HG03135 (cell line): ENCODE results near the gene EHMT1.
"Not testable (repeated sequence)": the region's sequence is repeated elsewhere in the genome, so short reads cannot be mapped to it uniquely, and the experiment has no call there.

Experiments used
- ATAC-seq: cut with Tn5 transposase; IDR thresholded peaks from one replicate; pipeline ENCODE4 v1.9.1; 2021; ENCODE audit warnings: mild to moderate bottlenecking, moderate library complexity; ENCODE audit not compliant: unreplicated experiment

The EHMT1 gene

DNA sequence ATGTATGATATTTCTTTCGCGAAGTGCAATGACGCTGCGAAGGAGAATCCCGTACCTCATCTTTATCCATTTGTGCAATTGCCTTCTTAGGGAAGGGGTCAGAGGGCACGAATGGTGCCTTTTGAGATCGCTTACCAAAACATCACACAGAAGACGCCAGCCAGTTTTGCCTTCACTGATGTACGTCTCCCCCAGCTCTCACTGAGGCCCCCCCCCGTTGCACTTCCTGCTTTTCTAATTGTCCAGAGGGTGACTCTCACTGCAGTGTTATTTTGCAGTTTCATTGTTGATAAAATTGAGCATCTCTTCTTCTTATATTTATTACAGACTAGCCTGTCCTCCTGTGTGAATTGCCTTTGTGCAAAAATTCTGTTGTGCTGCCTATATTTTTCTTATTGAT, 219.8 kb downstream of the EHMT1 start:
- no peak for ATAC-seq

DNA sequence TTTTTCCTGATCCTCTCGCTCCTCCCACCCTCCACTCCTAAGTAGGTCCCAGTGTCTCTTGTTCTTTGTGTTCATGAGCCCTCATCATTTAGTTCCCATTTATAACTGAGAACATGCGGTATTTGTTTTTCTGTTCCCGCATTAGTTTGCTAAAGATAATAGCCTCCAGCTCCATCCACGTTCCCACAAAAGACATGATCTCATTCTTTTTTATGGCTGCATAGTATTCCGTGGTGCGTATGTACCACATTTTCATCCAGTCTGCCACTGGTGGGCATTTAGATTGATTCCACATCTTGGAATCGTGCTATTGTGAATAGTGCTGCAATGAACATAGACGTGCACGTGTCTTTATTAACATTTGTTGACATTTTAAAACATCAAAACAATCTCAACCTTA, 224.6 kb downstream of the EHMT1 start:
- ATAC-seq = no peak

DNA sequence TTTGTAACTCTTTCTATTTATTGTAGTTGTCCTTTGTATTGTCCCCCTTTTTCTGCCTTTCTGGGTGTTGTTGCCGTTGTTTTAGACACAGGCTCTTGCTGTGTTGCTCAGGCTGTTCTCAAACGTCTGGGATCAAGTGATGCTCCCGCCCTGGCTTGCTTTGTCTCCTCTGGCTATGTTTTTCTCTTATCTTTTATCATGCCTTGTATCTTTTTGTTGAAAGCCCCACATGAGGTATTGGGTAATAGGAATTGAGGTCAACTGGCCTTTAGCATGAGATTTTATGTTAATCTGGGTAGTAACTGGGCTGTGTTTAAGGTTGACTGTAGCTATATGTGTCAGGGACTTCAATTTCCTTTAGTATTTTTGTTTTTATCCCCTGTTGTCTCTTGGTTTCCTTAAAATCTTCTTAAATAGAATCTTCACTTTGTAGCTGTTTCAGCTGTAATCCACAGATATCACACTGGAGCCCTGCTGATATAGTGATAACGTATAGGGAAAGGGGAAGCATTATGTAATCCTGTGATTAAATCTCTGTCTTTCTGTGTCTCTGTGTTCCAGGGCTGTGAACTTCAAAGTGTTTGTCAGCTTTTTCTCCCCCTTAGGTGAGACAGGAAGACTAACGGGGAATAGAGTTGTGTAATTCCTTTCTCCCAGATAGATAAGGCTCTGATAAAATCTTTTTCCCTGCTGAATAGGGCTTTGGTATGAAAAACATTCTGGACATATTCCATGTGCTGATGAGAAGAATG, 232.9 kb downstream of the EHMT1 start:
- no peak for ATAC-seq

DNA sequence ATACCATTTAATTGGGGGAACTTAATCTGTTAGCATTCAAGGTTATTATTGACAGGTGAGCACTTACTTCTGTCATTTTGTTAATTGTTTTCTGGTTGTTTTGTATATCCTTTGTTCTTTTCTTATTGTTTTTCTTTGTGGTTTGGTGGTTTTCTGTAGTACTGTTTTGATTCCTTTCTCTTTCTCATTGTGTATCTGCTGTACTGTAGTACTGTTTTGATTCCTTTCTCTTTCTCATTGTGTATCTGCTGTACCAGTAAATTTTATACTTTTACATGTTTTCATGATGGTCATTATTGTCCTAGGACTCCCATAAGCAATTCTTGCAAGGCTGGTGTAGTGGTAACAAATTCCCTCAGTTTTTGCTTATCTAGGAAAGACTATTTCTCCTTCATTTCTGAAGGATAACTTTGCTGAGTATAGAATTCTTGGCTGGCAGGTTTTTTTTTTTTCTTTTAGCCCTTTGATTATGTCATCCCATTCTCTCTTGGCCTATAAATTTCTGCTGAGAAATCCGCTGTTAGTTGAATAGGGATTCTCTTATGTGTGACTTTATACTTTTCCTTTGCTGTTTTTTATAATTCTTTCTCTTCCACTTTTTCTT, 234.7 kb downstream of the EHMT1 start:
- ATAC-seq = no peak

DNA sequence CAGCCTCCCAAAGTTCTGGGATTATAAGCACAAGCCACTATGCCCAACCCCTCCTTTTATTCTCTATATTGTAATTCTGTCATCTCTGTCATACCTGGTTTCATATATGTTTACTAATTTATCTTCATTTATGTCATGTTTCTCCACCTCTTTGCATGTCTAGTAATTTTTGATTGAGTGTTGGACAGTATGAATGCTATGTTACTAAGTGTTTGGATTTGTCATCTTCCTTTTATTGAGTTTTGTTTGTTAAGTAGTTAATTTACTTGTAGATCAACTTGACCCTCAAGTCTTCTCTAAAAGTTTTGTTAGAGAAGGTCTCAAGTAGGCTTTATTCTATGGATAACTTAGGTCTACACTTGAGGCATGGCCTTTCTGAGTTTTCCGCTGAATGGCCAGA, 241.6 kb downstream of the EHMT1 start:
- no peak for ATAC-seq

DNA sequence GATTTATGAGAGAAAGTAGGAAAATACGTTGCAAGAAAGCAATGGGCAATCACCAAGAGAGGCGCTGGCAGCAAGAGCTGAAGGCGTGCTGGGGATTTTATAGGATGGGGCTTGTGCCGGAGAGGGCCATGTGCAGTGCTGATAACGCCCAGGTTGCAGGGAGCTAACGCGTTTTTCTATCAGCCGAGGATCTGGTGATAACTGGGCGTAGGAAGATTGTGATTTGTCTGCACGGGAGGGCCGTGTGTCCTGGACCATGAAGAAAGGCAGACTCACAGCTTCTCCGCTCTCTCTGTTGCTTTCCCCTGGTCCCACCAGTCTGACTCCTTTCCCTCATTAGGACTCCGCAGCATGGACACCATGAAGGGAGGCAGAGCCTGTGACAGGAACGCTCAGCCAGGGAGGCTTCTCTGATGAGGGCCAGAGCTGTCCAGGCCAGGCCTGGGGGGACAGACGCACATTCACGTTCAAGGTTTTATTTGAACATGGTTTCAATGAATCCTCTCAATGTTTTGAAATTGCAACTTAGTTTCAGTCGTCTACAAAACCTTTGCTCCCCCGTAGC, 246.9 kb downstream of the EHMT1 start:
- ATAC-seq = no peak

DNA sequence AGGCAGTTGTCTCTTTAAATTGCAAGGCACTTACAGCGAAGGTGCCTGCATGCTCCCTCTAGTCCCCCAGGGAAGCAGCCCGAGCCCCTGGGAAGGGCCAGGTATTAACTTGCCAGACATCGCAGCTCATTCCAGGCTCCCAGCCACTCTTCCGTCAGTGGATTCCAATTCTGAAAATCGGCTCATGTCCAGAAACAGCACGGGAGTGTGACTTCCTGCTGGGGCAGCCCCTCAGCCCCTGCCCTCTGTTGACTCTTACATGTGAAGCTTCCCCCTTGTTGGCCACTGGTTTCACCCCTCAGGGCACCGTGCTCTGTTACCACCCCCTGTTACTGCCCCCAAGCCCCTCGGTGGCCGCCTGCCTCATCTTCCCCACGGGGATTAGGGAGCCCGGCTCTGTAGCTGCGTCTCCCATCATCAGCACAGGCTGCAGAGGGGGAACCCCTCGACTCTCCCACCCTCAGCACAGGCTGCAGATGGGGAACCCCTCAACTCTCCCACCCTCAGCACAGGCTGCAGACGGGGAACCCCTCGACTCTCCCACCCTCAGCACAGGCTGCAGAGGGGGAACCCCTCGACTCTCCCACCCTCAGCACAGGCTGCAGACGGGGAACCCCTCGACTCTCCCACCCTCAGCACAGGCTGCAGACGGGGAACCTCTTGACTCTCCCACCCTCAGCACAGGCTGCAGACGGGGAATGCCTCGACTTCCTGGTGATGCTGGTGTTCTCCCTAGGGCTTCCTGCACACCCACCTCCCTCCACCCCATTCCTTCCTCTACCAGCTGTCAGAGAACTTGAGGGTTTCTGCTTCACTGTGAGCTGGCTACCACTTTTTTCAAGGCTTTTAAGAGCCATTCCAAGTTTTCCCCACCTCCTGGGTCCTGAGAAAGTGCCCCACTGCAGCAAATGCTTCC, 247.7 kb downstream of the EHMT1 start:
- ATAC-seq = no peak

DNA sequence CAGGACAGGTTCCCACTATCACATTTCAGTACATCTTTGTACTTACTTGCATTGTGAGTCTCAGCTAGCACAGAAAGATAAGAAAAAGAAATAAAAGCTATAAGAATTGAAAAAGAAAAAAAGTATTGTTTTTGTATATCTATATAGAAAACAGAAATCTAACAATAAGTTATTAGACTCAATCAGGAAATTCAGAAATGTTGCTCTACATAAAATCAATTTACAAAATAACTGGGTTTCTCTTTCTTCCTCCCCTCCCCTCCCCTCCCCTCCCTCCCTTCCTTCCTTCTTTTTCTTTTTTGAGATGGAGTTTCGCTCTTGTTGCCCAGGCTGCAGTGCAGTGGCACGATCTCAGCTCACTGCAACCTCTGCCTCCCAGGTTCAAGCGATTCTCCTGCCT, 251.6 kb downstream of the EHMT1 start:
- ATAC-seq = no peak

DNA sequence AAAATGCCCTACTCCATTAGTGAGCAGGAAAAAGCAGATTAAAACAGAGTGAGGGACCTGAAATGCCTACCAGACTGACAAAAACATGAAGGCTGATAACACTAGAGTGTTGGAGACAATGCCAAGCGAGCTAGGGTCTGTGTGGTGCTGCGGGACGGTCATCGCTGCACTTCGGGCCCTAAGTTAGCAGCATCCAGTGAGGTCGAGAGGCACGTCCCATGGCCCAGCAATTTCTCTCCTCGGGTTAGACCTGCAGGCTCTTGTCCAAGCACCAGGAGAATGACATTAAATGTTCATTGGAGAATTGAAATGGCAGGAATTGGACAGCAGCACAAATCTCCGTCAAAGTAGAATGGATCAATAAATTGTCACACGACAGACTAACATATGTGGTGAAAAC, 253.5 kb downstream of the EHMT1 start:
- no peak for ATAC-seq

DNA sequence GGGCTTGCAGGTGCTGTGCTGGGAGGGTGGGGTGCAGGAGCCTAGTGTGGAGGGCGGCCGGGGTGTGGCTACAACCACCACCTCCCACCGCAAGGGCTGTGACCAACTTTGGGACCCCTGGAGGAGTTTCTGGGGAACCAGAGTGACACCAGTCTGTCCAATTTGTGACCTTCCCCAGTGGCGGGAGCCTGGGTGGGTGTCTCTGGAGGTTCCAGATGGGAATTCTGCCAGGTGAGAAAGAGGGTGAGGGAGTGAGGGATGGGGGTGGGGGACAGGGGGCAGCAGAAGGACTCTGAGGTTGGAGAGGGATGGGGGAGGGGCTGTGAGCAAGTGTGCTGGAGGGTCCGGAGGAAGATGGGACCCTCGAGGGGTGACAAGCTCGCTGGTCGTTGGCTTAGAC, 254.6 kb downstream of the EHMT1 start:
- ATAC-seq = no peak

DNA sequence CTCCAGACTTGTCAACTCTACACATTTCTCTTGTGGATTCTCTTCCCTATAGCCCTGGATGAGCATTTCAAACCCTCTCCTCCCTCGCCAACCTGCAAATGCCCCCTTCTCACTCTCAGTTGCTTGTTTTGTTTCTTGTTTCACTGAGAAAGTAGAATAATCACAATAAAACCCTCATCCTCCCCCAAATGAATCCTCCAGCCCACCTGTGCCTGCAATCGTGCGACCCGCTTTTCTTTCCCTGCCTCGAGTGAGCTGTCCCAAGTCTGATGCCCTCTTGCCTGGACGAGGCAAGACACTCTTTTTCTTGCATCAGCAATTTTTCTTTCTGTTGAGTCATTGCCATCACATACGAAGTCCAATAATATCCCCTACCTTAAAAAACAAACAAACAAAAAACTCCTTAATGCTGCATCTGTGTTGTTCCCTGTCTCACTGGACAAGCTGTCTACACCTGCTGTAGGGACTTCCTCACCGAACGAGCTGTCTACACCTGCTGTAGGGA, 255.1 kb downstream of the EHMT1 start:
- no peak for ATAC-seq

DNA sequence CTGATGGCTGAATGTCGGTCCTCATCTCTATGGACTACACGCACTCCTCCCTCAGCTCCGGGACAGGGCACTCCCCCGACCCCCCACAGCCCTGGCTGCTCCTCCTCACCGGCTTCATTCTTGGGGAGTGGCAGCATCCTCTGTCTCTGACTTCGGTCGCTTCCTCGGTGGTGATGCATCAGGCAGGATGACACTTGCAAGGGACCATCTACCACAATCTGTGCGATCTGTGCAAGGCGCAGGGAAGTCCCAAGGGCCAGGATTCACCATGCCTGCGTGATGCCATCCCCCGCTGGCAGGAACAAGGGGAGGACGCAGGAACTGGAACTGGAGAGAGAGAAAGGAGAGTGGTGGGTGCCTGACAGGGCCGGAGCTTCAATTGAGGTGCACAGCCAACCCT, 256.5 kb downstream of the EHMT1 start:
- ATAC-seq = no peak

DNA sequence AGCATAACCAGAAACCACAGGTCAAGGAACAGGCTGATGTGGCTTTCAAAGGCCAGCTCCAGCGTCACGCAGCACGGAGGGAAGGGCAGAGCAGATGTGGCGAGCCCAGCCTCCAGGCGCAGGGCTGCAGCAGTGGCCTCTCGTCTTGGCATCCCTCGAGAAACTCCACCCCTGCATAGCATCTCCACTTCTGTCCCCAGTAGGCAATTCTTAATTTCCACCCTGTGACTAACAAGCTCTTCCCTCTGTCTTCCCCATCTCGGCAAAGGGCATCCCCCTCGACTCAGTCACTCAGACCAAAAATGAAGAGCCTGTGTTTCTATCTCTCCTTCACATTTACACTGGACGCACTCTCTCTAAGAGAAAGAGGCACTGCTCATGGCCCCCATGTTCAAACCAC, 257.0 kb downstream of the EHMT1 start:
- ATAC-seq = no peak

DNA sequence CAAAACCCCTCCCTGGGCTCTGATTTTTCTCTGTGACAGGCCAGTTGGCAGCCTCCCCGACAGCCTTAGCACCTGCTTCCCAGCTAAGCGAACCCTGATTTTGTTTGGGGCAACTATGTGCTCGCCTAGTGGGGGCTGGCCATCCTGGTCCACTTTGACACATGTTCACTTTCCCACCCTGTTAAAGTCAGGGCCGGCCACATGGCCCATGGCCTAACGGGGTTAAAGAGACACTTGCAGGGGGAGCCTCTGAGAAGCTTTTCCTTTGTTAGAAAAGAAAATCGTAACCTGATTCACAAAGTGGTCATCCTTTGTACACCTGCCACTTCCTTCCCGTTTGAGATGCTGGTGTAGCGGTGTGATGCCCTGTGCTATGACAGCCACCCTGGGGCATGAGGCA, 257.5 kb downstream of the EHMT1 start:
- no peak for ATAC-seq

DNA sequence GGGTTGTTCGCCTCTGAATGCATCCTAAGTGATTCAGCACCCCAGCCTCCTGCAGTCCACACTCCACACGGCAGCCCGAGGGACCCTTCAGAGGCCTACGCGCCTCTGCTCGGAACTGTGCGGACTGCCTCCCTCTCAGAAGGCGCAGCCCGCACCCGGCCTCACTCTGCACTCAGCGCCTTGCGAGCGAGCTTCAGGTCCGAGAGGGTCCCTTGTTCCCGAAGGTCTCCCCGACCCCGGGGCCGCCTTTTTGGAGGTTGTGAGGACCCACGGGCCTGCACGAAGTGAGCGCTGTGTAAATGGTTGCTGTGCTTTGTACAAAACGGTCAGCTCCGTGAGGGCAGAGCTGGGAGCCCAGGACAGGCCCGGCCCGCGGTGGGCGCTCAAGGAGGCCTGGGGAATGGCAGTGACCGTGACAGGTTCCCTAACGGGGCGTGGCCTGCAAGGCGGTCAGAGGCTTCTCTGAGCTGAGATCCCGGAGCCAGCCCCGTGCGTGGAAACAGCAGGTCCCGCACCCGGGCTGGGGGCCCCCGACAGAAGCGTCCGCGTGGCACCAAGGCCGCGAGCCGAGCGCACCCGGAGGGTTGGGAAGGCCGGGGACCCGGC, 258.1 kb downstream of the EHMT1 start:
- ATAC-seq = no peak

DNA sequence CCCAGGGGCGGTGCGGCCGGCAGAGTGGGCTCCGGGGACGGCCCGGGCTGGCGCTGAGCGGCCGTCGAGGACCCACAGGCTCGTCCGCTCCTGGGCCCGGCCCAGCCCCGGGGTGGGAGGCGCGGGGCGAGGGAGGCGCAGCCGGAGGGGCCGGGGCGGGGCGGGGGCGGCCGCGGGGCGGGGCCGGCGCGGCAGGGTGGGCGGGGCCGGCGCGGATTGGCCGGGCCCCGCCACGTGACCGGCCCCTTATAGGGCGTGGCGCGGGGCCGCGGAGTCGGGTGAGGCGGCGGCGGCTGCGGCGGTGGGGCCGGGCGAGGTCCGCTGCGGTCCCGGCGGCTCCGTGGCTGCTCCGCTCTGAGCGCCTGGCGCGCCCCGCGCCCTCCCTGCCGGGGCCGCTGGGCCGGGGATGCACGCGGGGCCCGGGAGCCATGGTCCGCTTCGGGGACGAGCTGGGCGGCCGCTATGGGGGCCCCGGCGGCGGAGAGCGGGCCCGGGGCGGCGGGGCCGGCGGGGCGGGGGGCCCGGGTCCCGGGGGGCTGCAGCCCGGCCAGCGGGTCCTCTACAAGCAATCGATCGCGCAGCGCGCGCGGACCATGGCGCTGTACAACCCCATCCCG, 258.8 kb downstream of the EHMT1 start, which contains the start of gene CACNA1B:
Gene CACNA1B (plus strand): TSS at position 277 of the 617 bp plus-strand sequence. CDS start 152 bp downstream, at position 429.
- not testable (repeated sequence) for ATAC-seq

DNA sequence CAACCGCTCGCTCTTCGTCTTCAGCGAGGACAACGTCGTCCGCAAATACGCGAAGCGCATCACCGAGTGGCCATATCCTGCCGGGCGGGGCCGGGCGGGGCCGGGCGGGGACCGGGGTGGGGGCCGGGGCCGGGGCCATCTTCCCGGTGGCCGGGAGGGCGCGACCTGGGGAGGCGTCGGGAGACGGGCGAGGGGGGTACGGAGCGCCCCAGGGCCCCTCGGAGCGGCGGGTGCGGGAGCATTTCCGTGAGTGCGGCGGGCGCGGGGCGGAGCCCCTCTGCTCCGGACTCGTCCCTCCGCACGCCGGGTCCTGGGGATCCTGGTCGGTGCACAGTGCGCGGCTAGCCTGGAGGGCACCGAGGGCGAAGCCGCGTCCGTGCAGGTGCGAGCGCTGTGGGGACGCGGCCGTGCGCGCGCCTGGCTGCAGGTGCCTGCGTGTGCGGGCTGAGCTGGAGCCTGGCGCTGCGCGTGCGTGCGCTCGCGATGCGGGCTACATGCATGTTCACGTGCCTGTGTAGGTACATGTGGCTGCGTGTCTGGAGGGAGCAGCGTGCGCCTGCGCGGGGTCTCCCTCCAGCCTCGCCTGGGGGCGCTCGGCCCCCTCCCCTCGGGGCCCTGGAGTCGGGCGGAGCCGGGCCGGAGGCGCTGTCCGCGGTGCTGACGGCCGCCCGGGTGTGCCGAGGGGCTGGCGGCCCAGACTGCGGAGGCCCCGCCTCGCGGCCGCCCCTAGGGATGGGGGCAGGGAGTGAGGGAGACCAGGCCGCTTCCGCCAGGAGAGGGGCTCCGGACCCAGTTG, 259.5 kb downstream of the EHMT1 start:
- no peak for ATAC-seq

DNA sequence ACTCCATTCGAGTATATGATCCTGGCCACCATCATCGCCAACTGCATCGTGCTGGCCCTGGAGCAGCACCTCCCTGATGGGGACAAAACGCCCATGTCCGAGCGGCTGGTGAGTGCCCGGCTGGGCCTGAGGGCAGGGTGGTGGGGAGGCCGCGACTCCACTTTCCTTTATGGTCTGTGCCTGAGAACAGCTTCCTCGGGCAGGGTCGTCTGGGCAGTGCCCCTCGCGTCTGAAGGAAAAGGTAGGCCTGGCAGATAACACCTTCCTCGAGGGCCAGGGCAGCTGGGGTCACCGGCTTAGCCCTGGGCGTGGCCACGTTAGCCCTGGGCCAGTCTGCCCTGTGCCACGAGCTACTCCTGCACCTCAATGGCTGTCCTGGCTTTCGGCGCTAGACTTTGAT, 260.2 kb downstream of the EHMT1 start:
- no peak for ATAC-seq

DNA sequence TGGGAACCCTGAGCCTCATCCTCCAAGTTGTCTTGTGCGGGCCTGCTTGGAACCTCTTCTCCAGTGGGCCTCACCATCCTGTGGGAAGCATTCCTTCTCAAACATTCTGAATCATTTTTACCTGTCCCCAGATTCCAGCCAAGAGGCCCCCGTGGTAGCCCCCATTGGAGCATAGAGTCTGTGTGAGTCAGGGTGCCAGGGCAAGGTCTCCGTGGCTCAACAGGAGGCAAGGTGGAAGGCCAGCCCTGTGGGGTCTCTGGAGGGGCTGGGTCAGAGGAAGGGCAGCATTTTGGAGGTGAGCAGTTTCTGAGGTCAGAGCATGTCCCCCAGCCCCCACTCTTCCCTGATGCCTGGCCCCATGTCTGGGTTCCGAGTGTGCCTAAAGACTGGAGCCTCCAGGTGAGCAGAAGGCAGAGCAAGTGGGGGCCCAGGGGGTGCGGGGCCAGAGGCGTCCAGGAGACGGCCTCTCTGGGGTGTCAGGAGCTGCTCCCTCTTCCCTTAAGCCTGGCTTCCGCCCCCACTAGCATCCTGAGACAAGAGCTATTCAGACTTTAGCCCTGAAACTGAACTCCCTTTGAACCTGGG, 260.9 kb downstream of the EHMT1 start:
- no peak for ATAC-seq
